K562 (cell line): Measurements from ENCODE around the gene KCND3. TPM values are rescaled to one million over a fixed set of nuclear protein-coding genes. Genes with fewer than 3 reads are reported as not detected.
A peak's percentile ranks its signal among the peaks of the same experiment; 100 is the strongest.

Source experiments
- ATAC-seq: fragments of 200-7000 bp; cut with Tn5 transposase; 3 replicates; pipeline ENCODE4 v1.9.1; 2020; ENCODE audit warnings: moderate library complexity
- BruUV-seq: library from RNA; stranded (reverse); fragments of 400-500 nt; replicated peaks from 2 replicates; lab custom pipeline; 2021; lab: Mats Ljungman, UMichigan
- CTCF ChIA-PET: fragments of 300-600 bp; formaldehyde crosslinking; extraction: SDS; loops from one replicate; lab custom pipeline; 2021; ENCODE audit warnings: low intra/inter-chr PET ratio; lab: Yijun Ruan, JAX
- POLR2A ChIA-PET: fragments of 300-600, 350-650 bp; sonication (Branson Sonifier 250); formaldehyde crosslinking; extraction: SDS; loops from one replicate; lab custom pipeline; 2021; ENCODE audit warnings: antibody characterized with exemption, inconsistent platforms; lab: Yijun Ruan, JAX
- DNase-seq, 4 experiments: peaks; one replicate each; pipeline versions ENCODE4 v3.0.0 to v3.0.0-alpha.2; 2011 to 2018; ENCODE audit warnings: low spot score in 3 of 4, mixed read lengths in 3 of 4; ENCODE audit errors: extremely low read depth in 1 of 4
- FAIRE-seq: peaks from 2 replicates; lab custom pipeline; 2011; peaks lifted over from hg19 to GRCh38; lab: Jason Lieb, UNC
- H2AFZ ChIP-seq: 2 replicates; pipeline ENCODE4 v1.6.0; 2011; ENCODE audit warnings: low read depth, low read length, control low read depth, inconsistent platforms
- H3K27ac ChIP-seq: fragments of 200-600 bp; 3 replicates; pipeline ENCODE4 v1.8.0; 2011; ENCODE audit warnings: low read depth, mild to moderate bottlenecking, control low read depth, inconsistent platforms, low read length, moderate library complexity, mixed read lengths; ENCODE audit errors: extremely low read depth
- H3K27me3 ChIP-seq, 2 experiments: fragments of 300-600 bp in 1 of 2; 2 replicates in 1 of 2; 3 replicates in 1 of 2; pipeline versions ENCODE4 v1.6.0 to v1.8.0; 2011; ENCODE audit warnings: inconsistent platforms in 2 of 2, low read length in 2 of 2, mild to moderate bottlenecking in 1 of 2, mixed read lengths in 1 of 2, moderate library complexity in 1 of 2; ENCODE audit not compliant: control insufficient read depth in 2 of 2, insufficient read depth in 2 of 2
- H3K36me3 ChIP-seq: fragments of 300-600 bp; 3 replicates; pipeline ENCODE4 v1.8.0; 2011; ENCODE audit warnings: mild to moderate bottlenecking, low read length, inconsistent platforms; ENCODE audit not compliant: control insufficient read depth, insufficient read depth
- H3K4me1 ChIP-seq, 2 experiments: fragments of 200-600 bp in 1 of 2; replicated peaks in 1 of 2; 2 replicates in 1 of 2; 3 replicates in 1 of 2; pipeline versions ENCODE4 v1.5.1 to v1.8.0; 2011; ENCODE audit warnings: inconsistent platforms in 2 of 2, low read length in 2 of 2, mild to moderate bottlenecking in 1 of 2, mixed read lengths in 1 of 2, moderate library complexity in 1 of 2; ENCODE audit not compliant: control insufficient read depth in 2 of 2, insufficient read depth in 2 of 2
- H3K4me2 ChIP-seq: 2 replicates; pipeline ENCODE4 v1.6.1; 2011; ENCODE audit warnings: low read length, control low read depth, inconsistent platforms, mixed read lengths; ENCODE audit not compliant: insufficient read depth
- H3K4me3 ChIP-seq: fragments of 200-600 bp; sonication (generic), shearing (Covaris generic); 2 replicates; pipeline ENCODE4 v1.5.1; 2016; ENCODE audit warnings: control low read depth, inconsistent platforms
- H3K79me2 ChIP-seq: fragments of 200-600 bp; 3 replicates; pipeline ENCODE4 v1.8.0; 2011; ENCODE audit warnings: low read length, inconsistent platforms; ENCODE audit not compliant: control insufficient read depth, insufficient read depth
- H3K9ac ChIP-seq, 2 experiments: 2 replicates each; pipeline versions ENCODE4 v1.6.0 to v1.6.1; 2011; ENCODE audit warnings: low read depth in 2 of 2, low read length in 2 of 2, control low read depth in 1 of 2, inconsistent platforms in 1 of 2, mild to moderate bottlenecking in 1 of 2, mixed read lengths in 1 of 2; ENCODE audit not compliant: insufficient read depth in 1 of 2
- H3K9me1 ChIP-seq: one replicate; pipeline ENCODE4 v1.6.0; 2011; ENCODE audit warnings: inconsistent platforms, mild to moderate bottlenecking, low read length, moderate library complexity; ENCODE audit not compliant: control insufficient read depth, insufficient read depth
- H3K9me3 ChIP-seq: replicated peaks from 2 replicates; pipeline ENCODE4 v1.5.1; 2011; ENCODE audit warnings: low read depth, low read length, inconsistent platforms; ENCODE audit not compliant: control insufficient read depth, insufficient read depth
- H4K20me1 ChIP-seq: replicated peaks from 2 replicates; pipeline ENCODE4 v1.6.1; 2011; ENCODE audit warnings: low read length, inconsistent platforms, mixed read lengths; ENCODE audit not compliant: control insufficient read depth, insufficient read depth
- ARID4B ChIP-seq: sonication (generic); formaldehyde crosslinking; IDR thresholded peaks from 2 replicates; pipeline ENCODE4 v1.8.0; 2022; ENCODE audit warnings: mild to moderate bottlenecking, missing genetic modification reagents
- ATF2 ChIP-seq: sonication (generic); formaldehyde crosslinking; IDR thresholded peaks from 2 replicates; pipeline ENCODE4 v1.8.1; 2022; ENCODE audit warnings: missing genetic modification reagents
- CREB3 ChIP-seq: fragments of 450-650 bp; conservative IDR thresholded peaks from 2 replicates; pipeline ENCODE4 v1.6.1; 2016; ENCODE audit warnings: missing genetic modification characterization, low read depth, mild to moderate bottlenecking, missing compliant biosample characterization, moderate library complexity
- ERF ChIP-seq: fragments of 450-650 bp; formaldehyde crosslinking; IDR thresholded peaks from 2 replicates; pipeline ENCODE4 v1.4.0; 2020; ENCODE audit warnings: mild to moderate bottlenecking, mixed read lengths
- HLTF ChIP-seq: fragments of 450-650 bp; IDR thresholded peaks from 2 replicates; pipeline ENCODE4 v1.6.1; 2016
- JUND ChIP-seq, 2 experiments: IDR thresholded peaks; 2 replicates in 1 of 2; 3 replicates in 1 of 2; pipeline ENCODE4 v1.6.1; 2011; ENCODE audit warnings: borderline replicate concordance in 2 of 2, low read depth in 2 of 2, low read length in 2 of 2, improper control_type of control experiment in 1 of 2, missing biosample characterization in 1 of 2, missing genetic modification characterization in 1 of 2, missing genetic modification reagents in 1 of 2
- NELFE ChIP-seq: IDR thresholded peaks from 2 replicates; pipeline ENCODE4 v1.6.1; 2011; ENCODE audit warnings: mild to moderate bottlenecking; ENCODE audit not compliant: insufficient read depth, insufficient read length
- OTX1 ChIP-seq: fragments of 450-650 bp; formaldehyde crosslinking; IDR thresholded peaks from 2 replicates; pipeline ENCODE4 v1.4.0; 2022; ENCODE audit warnings: mild to moderate bottlenecking
- PHF20 ChIP-seq: fragments of 450-650 bp; IDR thresholded peaks from 2 replicates; pipeline ENCODE4 v1.6.1; 2018; ENCODE audit not compliant: partially characterized antibody
- PTRF ChIP-seq: fragments of 450-650 bp; IDR thresholded peaks from 2 replicates; pipeline ENCODE4 v1.6.1; 2016; ENCODE audit warnings: mild to moderate bottlenecking, missing genetic modification characterization, missing compliant biosample characterization
- SETDB1 ChIP-seq: IDR thresholded peaks from one replicate; pipeline ENCODE4 v1.6.1; 2012; ENCODE audit warnings: low read length, control low read depth, inconsistent platforms
- TCF7 ChIP-seq: sonication (generic); IDR thresholded peaks from 2 replicates; pipeline ENCODE4 v1.6.1; 2016; ENCODE audit warnings: antibody characterized with exemption, borderline replicate concordance
- ZEB2 ChIP-seq: fragments of 450-650 bp; IDR thresholded peaks from 2 replicates; pipeline ENCODE4 v1.6.1; 2016
- ZNF184 ChIP-seq: sonication (generic); formaldehyde crosslinking; IDR thresholded peaks from 2 replicates; pipeline ENCODE4 v1.5.0; 2020; ENCODE audit warnings: missing genetic modification reagents
- ZNF24 ChIP-seq: fragments of 450-650 bp; IDR thresholded peaks from 2 replicates; pipeline ENCODE4 v1.6.1; 2016
- ZNF507 ChIP-seq: conservative IDR thresholded peaks from 2 replicates; pipeline ENCODE4 v1.6.1; 2017; ENCODE audit warnings: missing genetic modification characterization, missing compliant biosample characterization
- WGBS: fragments of 100-300 bp; shearing (Covaris generic); methylation state at CpG from one replicate; pipeline ENCODE4 v1.1.6; 2016; ENCODE audit warnings: low coverage, mixed read lengths; ENCODE audit not compliant: insufficient coverage; ENCODE audit errors: missing lambda C conversion rate; 5-methylcytosine and 5-hydroxymethylcytosine counted together
- in situ Hi-C: fragments of 300-500 bp; cut with MboI; formaldehyde crosslinking; loops from 4 replicates; pipeline ENCODE4 v1.15.0; 2018; ENCODE audit warnings: inconsistent platforms, mixed read lengths
- intact Hi-C: fragments of 100-400 bp; cut with micrococcal nuclease; formaldehyde crosslinking; loops from 2 replicates; pipeline ENCODE4 v1.14.2; 2022
- polyA plus RNA-seq, 8 experiments: library from polyadenylated mRNA; depleted of rRNA in 4 of 8; stranded (reverse) in 5 of 8; unstranded in 3 of 8; fragments of >200 nt; fragmentation: Nextera tagmentation in 2 of 8; fragmentation: Illumina TruSeq in 1 of 8; extraction: Ambion mirVana in 2 of 8; extraction: Trizol in 1 of 8; gene quantifications; 2 replicates each; pipeline versions ENCODE4 v1.2.1 to v1.2.3, GENCODE V29; 2011 to 2014; ENCODE audit warnings: inconsistent platforms in 1 of 8, missing spikeins in 1 of 8
- total RNA-seq, 7 experiments: library from RNA; depleted of rRNA in 6 of 7; stranded (reverse); fragments of >200 nt in 6 of 7; fragmentation: Illumina TruSeq in 2 of 7; extraction: Trizol in 2 of 7; gene quantifications; 2 replicates each; pipeline versions ENCODE4 v1.2.1 to v1.2.3, GENCODE V29; 2011 to 2021; ENCODE audit warnings: low replicate concordance in 1 of 7

The KCND3 gene
- total and polyA plus RNA-seq, 9 of the 15 experiments (the other 6 are each of a cell fraction or from before 2014, with no cell fraction given): not detected

GRCh38 chr1:111938123-111938522 lies 51.3 kb downstream of the KCND3 start:
- no peaks in the 10 kb centered on the region for H3K4me1 ChIP-seq
- no peak for ATAC-seq
- no peak overlapping the region for H3K9ac ChIP-seq
- no peak overlapping the region for H3K27ac ChIP-seq
- TF ChIP-seq CREB3 (tag): no peak
- TF ChIP-seq ARID4B (CRISPR knock-in tag): no peak
- TF ChIP-seq ZEB2: no peak
- TF ChIP-seq HLTF: no peak
- no peak for TF ChIP-seq PTRF
- no peak for TF ChIP-seq ZNF184 (CRISPR knock-in tag)
- TF ChIP-seq ZNF507: no peak
- no peak for TF ChIP-seq OTX1 (CRISPR knock-in tag)
- no peak for TF ChIP-seq ATF2 (CRISPR knock-in tag)
- TF ChIP-seq NELFE: no peak
- TF ChIP-seq PHF20: no peak
- no peak for TF ChIP-seq ERF (CRISPR knock-in tag)
- no peak for TF ChIP-seq ZNF24
- no peak for TF ChIP-seq TCF7
- no peak for TF ChIP-seq JUND (IDR thresholded peaks at IDR 0.05; ENCODE audit: borderline replicate concordance, low read depth, low read length)
- no peak for TF ChIP-seq JUND (tag; IDR thresholded peaks at IDR 0.05; ENCODE audit: borderline replicate concordance, low read depth, low read length)
- TF ChIP-seq SETDB1: no peak
- in situ Hi-C loops (no loop called here), intact Hi-C loops (no loop called here)
- no peaks in the 10 kb centered on the region for H3K9me3 ChIP-seq
- ChIA-PET POLR2A (interaction anchor here (0.7 to 0.8 kb wide), 2 partner anchors 16 to 55 kb away, joined by 3 read pairs; no protein-coding TSS in a partner anchor), CTCF (no interaction called here)
- peaks cover 5% of the 10 kb centered on the region; the same call in 1 of the 2 replicates for H4K20me1 ChIP-seq
- peak; percentile 35 for FAIRE-seq
- H3K36me3 ChIP-seq: no peaks in the 10 kb centered on the region
- no peak for DNase-seq
- 0% methylated on average over 1 of the region's 1 CpG for WGBS
- no TSS peak for BruUV-seq
- H3K9me1 ChIP-seq: no peaks in the 10 kb centered on the region
- H2AFZ ChIP-seq: no peak overlapping the region
- H3K27me3 ChIP-seq: peaks cover 0 to 11% of the 10 kb centered on the region in 2 experiments; a peak in 1 of 5 replicates
- H3K79me2 ChIP-seq: no peaks in the 10 kb centered on the region
- no peak overlapping the region for H3K4me3 ChIP-seq
- H3K4me2 ChIP-seq: no peak overlapping the region
